T-cell (primary cell): Measurements from ENCODE around the gene ZSWIM6. TPM values are rescaled to one million over a fixed set of nuclear protein-coding genes. Genes with fewer than 3 reads are reported as not detected.
"Not testable (repeated sequence)": the region's sequence is repeated elsewhere in the genome, so short reads cannot be mapped to it uniquely, and the experiment has no call there.

ENCODE experiments used
- ATAC-seq, 4 experiments: fragments of 200-7000 bp in 3 of 4; fragments of 150-1000 bp in 1 of 4; cut with Tn5 transposase; replicated peaks in 1 of 4; 1 replicate in 3 of 4; 2 replicates in 1 of 4; pipeline ENCODE4 v1.10.0; 2021; ENCODE audit warnings: moderate library complexity in 3 of 4, mild to moderate bottlenecking in 2 of 4, moderate number of reproducible peaks in 1 of 4
- CTCF ChIA-PET, 2 donors: fragments of 300-600 bp; sonication (Branson Sonifier 250); formaldehyde crosslinking; loops; one replicate each; lab custom pipeline; 2022; ENCODE audit warnings: antibody characterized with exemption in 2 of 2; lab: Charles Lee
- POLR2A ChIA-PET, 2 donors: fragments of 300-600 bp; sonication (Branson Sonifier 250); formaldehyde crosslinking; loops; one replicate each; lab custom pipeline; 2022; ENCODE audit warnings: antibody characterized with exemption in 2 of 2; lab: Charles Lee
- DNase-seq, 35 experiments: peaks; one replicate each; pipeline versions ENCODE4 v3.0.0 to v3.0.0-alpha.2; 2013 to 2023
- H3K27ac ChIP-seq: one replicate; pipeline ENCODE4 v1.5.1; 2013; ENCODE audit warnings: low read length
- H3K27me3 ChIP-seq, 2 experiments: replicated peaks in 1 of 2; 1 replicate in 1 of 2; 2 replicates in 1 of 2; pipeline versions ENCODE4 v1.6.1 to v1.7.0; 2013; ENCODE audit warnings: low read length in 1 of 2, mixed read lengths in 1 of 2; ENCODE audit not compliant: control insufficient read depth in 2 of 2, insufficient read depth in 2 of 2; ENCODE audit errors: extremely low read depth in 1 of 2
- H3K36me3 ChIP-seq, 2 donors: 1 replicate in 1 of 2; 2 replicates in 1 of 2; pipeline versions ENCODE4 v1.6.1 to v1.7.0; 2013; ENCODE audit warnings: low read length in 1 of 2; ENCODE audit not compliant: control insufficient read depth in 2 of 2, insufficient read depth in 1 of 2; ENCODE audit errors: extremely low read depth in 1 of 2
- H3K4me1 ChIP-seq, 2 experiments: 1 replicate in 1 of 2; 2 replicates in 1 of 2; pipeline versions ENCODE4 v1.6.1 to v1.7.0; 2013; ENCODE audit warnings: low read length in 2 of 2, mixed read lengths in 1 of 2; ENCODE audit not compliant: insufficient read depth in 2 of 2, control insufficient read depth in 1 of 2; ENCODE audit errors: extremely low read depth in 1 of 2
- H3K4me3 ChIP-seq, 2 donors: 1 replicate in 1 of 2; 2 replicates in 1 of 2; pipeline versions ENCODE4 v1.5.1 to v1.7.0; 2013; ENCODE audit warnings: mild to moderate bottlenecking in 2 of 2, low read length in 1 of 2, moderate library complexity in 1 of 2; ENCODE audit not compliant: control insufficient read depth in 1 of 2; ENCODE audit errors: extremely low read depth in 1 of 2
- H3K9me3 ChIP-seq: 2 replicates; pipeline ENCODE4 v1.7.0; 2013
- H3K27ac Mint-ChIP-seq, 2 donors: one replicate each; pipeline ENCODE4 v1.8.0; 2020 to 2021; ENCODE audit warnings: mild to moderate bottlenecking in 2 of 2, mixed read lengths in 2 of 2
- H3K27me3 Mint-ChIP-seq, 2 donors: one replicate each; pipeline ENCODE4 v1.8.0; 2021 to 2022; ENCODE audit warnings: mixed read lengths in 2 of 2
- H3K36me3 Mint-ChIP-seq: one replicate; pipeline ENCODE4 v1.8.0; 2021; ENCODE audit warnings: mixed read lengths
- H3K4me1 Mint-ChIP-seq, 3 donors: one replicate each; pipeline ENCODE4 v1.8.0; 2020 to 2022; ENCODE audit warnings: mixed read lengths in 3 of 3, mild to moderate bottlenecking in 1 of 3
- H3K4me3 Mint-ChIP-seq, 3 donors: one replicate each; pipeline ENCODE4 v1.8.0; 2020 to 2022; ENCODE audit warnings: mild to moderate bottlenecking in 3 of 3, mixed read lengths in 3 of 3, moderate library complexity in 3 of 3
- H3K9me3 Mint-ChIP-seq, 3 donors: one replicate each; pipeline ENCODE4 v1.8.0; 2020 to 2022; ENCODE audit warnings: mixed read lengths in 3 of 3
- WGBS: methylation state at CpG from one replicate; pipeline ENCODE4 v1.1.5; 2013; ENCODE audit warnings: missing lambda C conversion rate; ENCODE audit not compliant: insufficient coverage; 5-methylcytosine and 5-hydroxymethylcytosine counted together
- total RNA-seq, 35 experiments: library from RNA in 6 of 35; stranded (reverse) in 6 of 35; fragments of 120-200 nt in 1 of 35; gene quantifications; one replicate each; pipeline versions ENCODE4 v1.2.1 to v1.2.4 and lab custom pipeline; 2013 to 2026

ZSWIM6 gene
- total RNA-seq, 5 donors from 2014 or later (not counting 1 experiment from before 2014, with no cell fraction given): 8.3 to 11.3 (median 10.1) TPM

- no peak overlapping the region for H3K27ac ChIP-seq
- DNase-seq: no peak
- Mint-ChIP-seq H3K4me3 (no peak overlapping the region), H3K9me3 (no peaks in the 10 kb centered on the region), H3K4me1 (peaks cover 35 to 41% (median 38%) of the 10 kb centered on the region in 3 donors), H3K27ac (no peak overlapping the region), H3K36me3 (no peaks in the 10 kb centered on the region), H3K27me3 (no peaks in the 10 kb centered on the region)
- ATAC-seq: no peak
- no peaks in the 10 kb centered on the region for H3K36me3 ChIP-seq
- no peaks in the 10 kb centered on the region for H3K27me3 ChIP-seq
- ChIA-PET POLR2A (no interaction called here), CTCF (interaction anchor here in 1 of 2 donors (1.0 kb wide), 1 partner anchor 71 kb away, joined by 3 read pairs; no protein-coding TSS in a partner anchor)
- H3K4me3 ChIP-seq: no peak overlapping the region
- H3K9me3 ChIP-seq: no peaks in the 10 kb centered on the region
- H3K4me1 ChIP-seq: no peaks in the 10 kb centered on the region
Measured at GRCh38 chr5:61402244-61402823, 70.3 kb downstream of the ZSWIM6 start.

GRCh38 chr5:61402970-61403900 is 71.2 kb downstream of the ZSWIM6 start:
- Mint-ChIP-seq H3K9me3 (no peaks in the 10 kb centered on the region), H3K4me1 (peaks cover 42 to 45% (median 43%) of the 10 kb centered on the region in 3 donors), H3K27ac (no peak overlapping the region), H3K4me3 (no peak overlapping the region), H3K36me3 (no peaks in the 10 kb centered on the region), H3K27me3 (no peaks in the 10 kb centered on the region)
- POLR2A ChIA-PET: no interaction called here
- WGBS: 94% methylated on average over 3 of the region's 4 CpGs
- no peaks in the 10 kb centered on the region for H3K27me3 ChIP-seq
- H3K36me3 ChIP-seq: no peaks in the 10 kb centered on the region
- ATAC-seq: no peak
- CTCF ChIA-PET: no interaction called here
- no peak for DNase-seq
- H3K27ac ChIP-seq: no peak overlapping the region
- H3K4me3 ChIP-seq: no peak overlapping the region
- H3K4me1 ChIP-seq: no peaks in the 10 kb centered on the region
- no peaks in the 10 kb centered on the region for H3K9me3 ChIP-seq

- Histone ChIP-seq H3K4me1 (peaks cover 3 to 12% of the 10 kb centered on the region in 2 experiments), H3K27ac (no peak overlapping the region), H3K4me3 (no peak overlapping the region), H3K9me3 (no peaks in the 10 kb centered on the region), H3K27me3 (no peaks in the 10 kb centered on the region), H3K36me3 (no peaks in the 10 kb centered on the region)
- ChIA-PET POLR2A (no interaction called here), CTCF (no interaction called here)
- peaks cover 43 to 51% (median 47%) of the 10 kb centered on the region in 3 donors for H3K4me1 Mint-ChIP-seq
- H3K27ac Mint-ChIP-seq: no peak overlapping the region
- ATAC-seq (no peak), DNase-seq (peak in 1 of 35 experiments; percentile 25)
- no peaks in the 10 kb centered on the region for H3K27me3 Mint-ChIP-seq
- H3K36me3 Mint-ChIP-seq: no peaks in the 10 kb centered on the region
- no peak overlapping the region for H3K4me3 Mint-ChIP-seq
- H3K9me3 Mint-ChIP-seq: no peaks in the 10 kb centered on the region
Measured at GRCh38 chr5:61405511-61406295, 73.6 kb downstream of the ZSWIM6 start.

- POLR2A ChIA-PET: interaction anchor here in 1 of 2 donors (0.6 kb wide), 1 partner anchor 70 kb away, joined by 3 read pairs; no protein-coding TSS in a partner anchor
- H3K4me3 Mint-ChIP-seq, H3K9me3 ChIP-seq, CTCF ChIA-PET, H3K27me3 Mint-ChIP-seq, H3K36me3 ChIP-seq, H3K9me3 Mint-ChIP-seq, H3K36me3 Mint-ChIP-seq, H3K27ac ChIP-seq, DNase-seq, ATAC-seq, H3K4me3 ChIP-seq, H3K27me3 ChIP-seq, H3K27ac Mint-ChIP-seq: not testable (repeated sequence)
- peaks cover 37 to 49% (median 43%) of the 10 kb centered on the region in 3 donors for H3K4me1 Mint-ChIP-seq
- WGBS: 96% methylated on average over 3 of the region's 4 CpGs
- H3K4me1 ChIP-seq: peaks cover 3 to 12% of the 10 kb centered on the region in 2 experiments
Measured at GRCh38 chr5:61406497-61406896, 74.4 kb downstream of the ZSWIM6 start.

- Mint-ChIP-seq H3K9me3 (no peaks in the 10 kb centered on the region), H3K27me3 (no peaks in the 10 kb centered on the region), H3K36me3 (no peaks in the 10 kb centered on the region), H3K27ac (peak overlapping the region; percentile 16 to 73), H3K4me3 (peak overlapping the region; percentile 61 to 80 (median 73)), H3K4me1 (peaks cover 28 to 42% (median 39%) of the 10 kb centered on the region in 3 donors)
- H3K36me3 ChIP-seq: no peaks in the 10 kb centered on the region
- no peak overlapping the region for H3K4me3 ChIP-seq
- ATAC-seq (no peak), DNase-seq (peak in 1 of 35 experiments; percentile 25)
- H3K4me1 ChIP-seq: peaks cover 3 to 12% of the 10 kb centered on the region in 2 experiments
- H3K27me3 ChIP-seq: no peaks in the 10 kb centered on the region
- no peaks in the 10 kb centered on the region for H3K9me3 ChIP-seq
- WGBS: no CpG with 5 or more reads among the region's 1 CpG
- ChIA-PET CTCF (interaction anchor here (0.6 to 2.8 kb wide), 4 partner anchors 50 to 367 kb away, joined by 3 to 16 read pairs (median 4); partner anchors contain the start of gene ZSWIM6 (in 1 of the 2)), POLR2A (interaction anchor here in 1 of 2 donors (1.7 kb wide), 1 partner anchor 76 kb away, joined by 23 read pairs; the partner anchor contains the start of gene ZSWIM6)
- H3K27ac ChIP-seq: peak overlapping the region; percentile 59
Measured at GRCh38 chr5:61407706-61408270, 75.7 kb downstream of the ZSWIM6 start.
